ENCODE data around the gene DST.

Gene DST

DNA sequence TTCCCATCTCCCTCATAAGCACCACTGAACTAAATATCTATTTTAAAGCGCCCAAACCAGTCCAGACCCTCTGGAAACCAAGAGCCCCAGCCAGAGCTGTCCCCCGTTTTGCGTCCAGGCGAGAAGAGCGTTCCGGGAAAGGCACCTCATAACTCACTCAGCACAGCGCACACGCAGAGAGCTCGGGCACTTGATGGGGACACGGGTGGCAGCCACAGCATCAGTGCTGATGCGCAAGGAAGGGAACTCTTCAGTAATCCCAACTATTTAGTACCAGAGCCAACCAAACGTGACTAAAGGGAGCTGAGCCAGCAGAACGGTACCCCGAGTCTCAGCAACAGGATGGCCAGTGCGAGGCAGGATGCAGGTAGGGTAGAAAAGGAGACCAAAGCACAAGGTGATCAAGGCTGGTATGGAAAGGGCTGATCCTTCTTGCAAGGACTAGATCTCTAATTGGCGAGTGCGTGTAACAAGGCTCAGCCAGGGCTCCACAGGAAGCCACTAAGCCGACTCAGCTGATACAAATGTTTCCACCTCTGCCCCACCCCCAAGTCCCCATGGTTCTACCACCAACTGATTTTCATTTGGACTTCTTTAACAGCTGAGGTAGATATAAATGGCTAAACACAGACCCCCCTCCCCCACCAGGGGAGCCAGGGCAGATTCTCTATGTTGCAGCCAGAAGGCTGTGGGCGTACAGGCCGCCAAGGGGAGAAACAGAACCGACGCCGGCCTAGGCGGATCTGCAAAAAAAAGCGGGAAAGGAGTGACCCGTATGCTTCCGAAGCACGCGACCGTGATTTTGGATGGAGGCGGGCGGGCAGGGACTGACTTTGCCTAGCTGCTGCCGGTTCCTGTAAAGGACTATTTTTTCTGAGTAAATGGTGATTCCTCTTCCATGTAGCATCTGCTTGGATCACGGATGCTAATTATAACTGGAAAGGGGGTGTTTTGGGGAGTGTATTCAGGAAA is 211.8 kb downstream of the DST start:
- DNase-seq: no peak

DNA sequence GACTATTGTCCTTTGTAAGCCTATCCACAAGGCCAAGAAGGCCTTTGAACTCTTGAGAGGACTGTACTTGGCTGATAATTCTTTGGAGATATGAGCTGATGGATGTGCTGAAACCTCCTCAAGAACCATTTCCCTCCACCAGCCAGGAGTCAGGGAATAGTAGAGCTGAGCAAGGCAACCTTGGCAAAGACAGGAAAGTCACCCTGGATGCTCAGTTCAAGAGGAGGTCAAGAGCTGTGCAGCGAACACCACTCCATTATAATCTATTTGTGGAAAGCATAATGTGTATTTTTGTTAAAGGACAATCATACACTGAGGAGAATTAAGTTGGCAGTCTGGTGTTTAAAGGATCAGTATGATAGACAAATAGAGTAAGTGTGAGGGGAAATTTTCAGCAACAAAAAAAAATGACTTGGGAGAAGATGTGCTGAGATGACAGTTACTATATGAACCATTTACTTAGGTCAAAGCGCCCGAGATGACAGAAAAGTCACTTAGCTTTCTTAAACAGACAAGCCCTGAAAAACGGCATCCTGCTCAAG is 218.1 kb downstream of the DST start:
- DNase-seq: peak; percentile 45

DNA sequence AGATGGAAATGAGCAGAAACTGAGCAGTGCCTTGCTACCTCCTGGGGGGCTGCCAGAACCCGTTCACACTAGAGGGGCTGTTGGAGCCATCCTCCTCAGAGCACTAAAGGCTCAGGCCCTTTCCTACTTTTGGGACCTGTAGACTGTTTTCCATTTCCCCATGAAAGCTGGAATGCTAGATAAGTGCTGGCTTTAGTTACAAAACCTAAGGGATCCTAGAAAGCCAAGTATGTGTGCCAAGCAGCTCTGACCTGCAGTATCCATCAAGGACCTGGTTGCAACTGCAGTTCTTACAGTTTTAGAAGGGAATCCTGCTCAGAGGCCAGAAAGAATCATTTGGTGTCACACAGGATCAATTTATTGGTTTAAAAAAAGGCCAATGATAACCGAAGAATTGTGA is 218.6 kb downstream of the DST start:
- no peak for DNase-seq

DNA sequence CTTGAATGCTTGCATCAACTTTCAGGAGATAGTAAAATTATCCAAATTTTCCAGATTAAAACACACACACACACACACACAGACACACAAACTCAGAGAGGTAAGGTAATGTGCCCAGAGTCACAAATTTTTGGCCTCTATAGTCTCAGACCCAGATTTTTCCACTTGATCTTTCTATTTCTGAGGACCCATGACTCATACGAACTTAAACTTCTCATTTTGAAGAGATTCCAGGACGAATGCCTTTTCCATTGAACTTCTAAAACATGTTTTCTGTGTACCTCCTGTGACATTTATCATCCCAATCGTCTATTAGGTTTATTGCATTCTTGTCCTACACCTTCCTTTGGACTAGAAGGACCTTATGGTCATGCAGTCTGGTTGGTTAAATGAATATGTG is 222.4 kb downstream of the DST start:
- no peak for DNase-seq

DNA sequence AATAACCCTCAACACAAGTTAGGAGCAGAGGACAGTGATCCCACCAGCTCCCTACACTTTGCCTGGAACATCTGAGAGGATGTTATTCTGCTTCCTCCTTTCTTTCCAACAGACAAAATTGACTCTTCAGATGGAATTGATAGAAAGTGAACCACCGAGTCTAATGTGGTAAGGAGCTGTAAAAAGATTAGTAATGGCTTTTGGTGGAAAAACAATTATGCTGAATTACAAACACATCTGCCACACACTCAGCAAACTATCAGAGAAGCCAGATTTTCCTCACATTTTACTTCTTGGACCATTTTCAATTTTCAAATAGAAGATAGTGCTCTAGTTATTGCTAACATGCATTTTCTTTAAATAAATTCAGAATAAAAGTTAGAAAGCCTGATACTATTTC is 223.5 kb downstream of the DST start:
- DNase-seq: no peak

DNA sequence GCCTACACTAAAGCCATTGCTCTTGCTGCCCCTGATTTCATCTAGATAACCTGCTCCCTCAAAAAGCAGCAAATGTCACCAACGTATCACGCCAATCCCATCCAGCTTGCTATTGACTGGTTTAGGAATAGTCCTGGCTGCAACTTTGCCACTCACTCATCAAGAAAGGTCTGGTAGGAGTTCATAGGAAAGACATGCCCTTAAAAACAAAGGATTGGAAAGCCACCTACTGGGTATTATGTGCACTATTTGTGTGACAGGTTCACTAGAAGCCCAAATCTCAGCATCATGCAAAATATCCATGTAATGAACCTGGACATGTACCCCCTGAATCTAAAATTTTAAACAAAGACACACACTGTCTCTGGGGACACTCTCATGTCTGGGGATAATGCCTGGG is 224.9 kb downstream of the DST start:
- DNase-seq: no peak

DNA sequence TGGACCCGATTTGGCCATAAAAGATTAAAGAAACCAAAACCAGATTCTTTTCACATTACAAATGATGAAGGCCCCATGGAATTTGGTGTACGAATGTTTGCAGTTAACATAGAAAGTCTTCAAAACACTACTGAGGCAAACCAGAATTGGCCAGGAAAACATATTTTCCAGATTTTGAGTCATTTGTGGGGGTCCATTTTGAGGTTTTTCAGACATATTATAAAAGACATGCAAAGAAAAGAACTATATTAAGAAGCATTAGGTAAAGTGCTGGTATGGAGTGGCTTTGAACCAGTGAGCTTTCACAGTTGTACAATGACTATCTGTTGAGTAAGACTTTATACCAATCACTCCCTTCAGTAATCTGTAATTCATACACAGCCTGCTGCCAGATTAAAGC is 226.4 kb downstream of the DST start:
- no peak for DNase-seq

DNA sequence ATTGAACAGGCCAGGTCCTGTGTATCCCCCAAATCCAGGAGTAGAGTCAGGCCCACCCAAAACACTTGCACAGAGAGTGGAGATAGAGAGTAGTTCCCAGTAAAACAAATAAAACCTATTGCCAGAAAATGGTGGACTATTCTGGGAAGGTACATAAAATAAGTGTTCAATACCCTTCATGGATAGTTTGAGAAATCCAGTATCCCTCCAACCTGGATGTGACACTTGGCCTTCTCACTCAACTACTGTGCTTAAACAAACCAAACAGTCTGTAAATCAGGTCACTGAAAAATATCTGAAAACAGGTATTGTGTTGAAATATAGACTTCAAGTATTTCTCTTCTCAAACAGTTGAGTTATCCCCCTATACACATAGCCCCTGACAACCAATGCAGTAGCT is 233.7 kb downstream of the DST start:
- no peak for DNase-seq

Data from DMS79 treated with DMSO at 0.1 percent for 48 hours (cell line).